Lower leg skin (tissue), 4 donors: ENCODE results near the gene CSNK1A1. TPM values are rescaled to one million over a fixed set of nuclear protein-coding genes. Genes with fewer than 3 reads are reported as not detected.
A peak's percentile ranks its signal among the peaks of the same experiment; 100 is the strongest.

Source experiments
- DNase-seq, 2 donors: peaks; one replicate each; pipeline ENCODE4 v3.0.0-alpha.2; 2019; ENCODE audit warnings: low spot score in 2 of 2
- H3K4me3 ChIP-seq: fragments of 200-600 bp; sonication (generic); 2 replicates; pipeline ENCODE4 v1.5.1; 2017; ENCODE audit warnings: mild to moderate bottlenecking, low read depth; ENCODE audit not compliant: poor library complexity, severe bottlenecking
- CTCF ChIP-seq, 3 donors: fragments of 450-650 bp; IDR thresholded peaks; one replicate each; pipeline ENCODE4 v1.5.1; 2016; ENCODE audit warnings: antibody characterized with exemption in 3 of 3, mild to moderate bottlenecking in 3 of 3, moderate library complexity in 2 of 3
- POLR2A ChIP-seq, 2 donors: fragments of 450-650 bp; IDR thresholded peaks; one replicate each; pipeline ENCODE4 v1.6.1; 2016 to 2017; ENCODE audit warnings: antibody characterized with exemption in 2 of 2, mild to moderate bottlenecking in 1 of 2, moderate library complexity in 1 of 2
- WGBS, 2 donors: methylation state at CpG; one replicate each; pipeline ENCODE4 v1.1.5; 2018; 5-methylcytosine and 5-hydroxymethylcytosine counted together
- intact Hi-C: fragments of 100-400 bp; cut with DNase I; formaldehyde crosslinking; loops from one replicate; pipeline ENCODE4 v1.15.0; 2023; ENCODE audit warnings: low total_unique reads
- total RNA-seq, 4 donors: library from RNA; depleted of rRNA; stranded (reverse); fragments of >200 nt; gene quantifications; one replicate each; pipeline ENCODE4 v1.1.0, GENCODE V29; 2016

Gene CSNK1A1
- total RNA-seq, 4 donors from 2014 or later = 270 to 297 (median 282) TPM

- no peak overlapping the region for H3K4me3 ChIP-seq
- 98 to 100% methylated on average over 4 to 5 of the region's 5 CpGs for WGBS, 2 donors
- TF ChIP-seq CTCF (IDR thresholded peaks at IDR 0.05) (no peak), POLR2A (IDR thresholded peaks at IDR 0.05) (no peak)
- DNase-seq = no peak
- intact Hi-C loops = no loop called here
Observed at GRCh38 chr5:149457393-149457763, 93.9 kb downstream of the CSNK1A1 start.

- 67 to 74% methylated on average over 6 of the region's 6 CpGs for WGBS, 2 donors
- H3K4me3 ChIP-seq = no peak overlapping the region
Observed at GRCh38 chr5:149456597-149457392, 94.4 kb downstream of the CSNK1A1 start.

GRCh38 chr5:149455889-149456409 lies 95.3 kb downstream of the CSNK1A1 start:
- intact Hi-C loops = no loop called here
- no peak overlapping the region for H3K4me3 ChIP-seq
- no peak for DNase-seq
- 71 to 73% methylated on average over 13 of the region's 13 CpGs for WGBS, 2 donors
- TF ChIP-seq CTCF (IDR thresholded peaks at IDR 0.05) = no peak
- no peak for TF ChIP-seq POLR2A (IDR thresholded peaks at IDR 0.05)

More at GRCh38 chr5:149456597-149457392, 94.4 kb downstream of the CSNK1A1 start:
- no peak for DNase-seq
- intact Hi-C loops = no loop called here
- TF ChIP-seq POLR2A (IDR thresholded peaks at IDR 0.05) (no peak), CTCF (IDR thresholded peaks at IDR 0.05) (no peak)

GRCh38 chr5:149453618-149454415 lies 97.4 kb downstream of the CSNK1A1 start:
- TF ChIP-seq POLR2A (IDR thresholded peaks at IDR 0.05) = no peak
- DNase-seq = no peak
- no peak overlapping the region for H3K4me3 ChIP-seq
- intact Hi-C loops = no loop called here
- WGBS, 2 donors = 83 to 85% methylated on average over 10 of the region's 10 CpGs

- intact Hi-C loops = no loop called here
- no peak overlapping the region for H3K4me3 ChIP-seq
Observed at GRCh38 chr5:149452665-149453617, 98.3 kb downstream of the CSNK1A1 start.

More at GRCh38 chr5:149452665-149453617, 98.3 kb downstream of the CSNK1A1 start:
- DNase-seq = peak in 1 of 2 donors; percentile 53
- TF ChIP-seq CTCF (IDR thresholded peaks at IDR 0.05) (no peak), POLR2A (IDR thresholded peaks at IDR 0.05) (no peak)
- 64 to 79% methylated on average over 15 to 16 of the region's 16 CpGs for WGBS, 2 donors
